HTERT RPE-1 (cell line): ENCODE data around the gene CDC42BPB.

Experiments
- in situ Hi-C: fragments of 300-500 bp; cut with MboI; formaldehyde crosslinking; loops from 4 replicates; pipeline ENCODE4 v1.14.3; 2020; ENCODE audit warnings: low sequenced_read_pairs

Gene CDC42BPB

GRCh38 chr14:103074729-103075367 is 17.5 kb upstream of the CDC42BPB start:
- in situ Hi-C loops: no loop called here

DNA sequence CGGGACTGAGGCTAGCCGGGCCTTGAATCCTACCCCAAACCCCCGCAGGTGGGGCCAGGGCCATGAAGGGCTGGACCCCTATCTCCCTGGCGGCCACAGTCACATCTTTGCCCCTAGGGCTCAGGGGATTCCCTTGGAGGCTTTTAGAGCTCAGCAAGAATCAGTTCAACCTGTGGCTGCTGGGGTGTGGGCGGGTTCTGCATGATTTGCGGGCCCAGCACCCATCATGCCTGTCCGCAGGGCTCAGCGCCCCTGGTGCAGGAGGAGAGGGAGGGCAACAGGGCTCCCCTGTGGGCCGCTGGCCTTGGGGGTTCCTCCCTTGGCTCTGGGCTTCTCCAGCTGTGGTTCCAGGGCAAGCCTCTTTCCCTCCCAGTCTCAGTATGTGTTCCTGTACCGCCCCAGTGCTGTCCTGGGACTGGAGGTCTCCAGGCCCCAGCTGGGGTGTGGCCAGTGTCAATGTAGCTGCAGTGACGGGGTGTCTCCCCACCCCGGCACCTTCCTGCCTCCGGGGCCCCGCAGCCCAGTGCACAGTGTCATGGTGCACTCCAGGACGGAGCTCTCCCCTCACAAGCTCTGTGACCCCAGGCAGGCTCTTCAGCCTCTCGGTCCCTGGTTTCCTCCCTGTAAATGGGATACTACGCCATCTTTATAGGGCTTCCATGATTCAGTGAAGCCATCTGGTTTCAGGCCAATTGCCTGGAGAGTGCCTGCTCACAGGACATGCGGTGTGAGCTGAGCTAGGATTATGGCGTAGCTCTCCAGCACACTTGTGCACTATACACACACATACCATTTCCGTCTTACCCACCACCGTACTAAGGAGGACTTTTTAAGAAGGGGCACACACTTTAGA is 16.8 kb upstream of the CDC42BPB start:
- in situ Hi-C loops: no loop called here

DNA sequence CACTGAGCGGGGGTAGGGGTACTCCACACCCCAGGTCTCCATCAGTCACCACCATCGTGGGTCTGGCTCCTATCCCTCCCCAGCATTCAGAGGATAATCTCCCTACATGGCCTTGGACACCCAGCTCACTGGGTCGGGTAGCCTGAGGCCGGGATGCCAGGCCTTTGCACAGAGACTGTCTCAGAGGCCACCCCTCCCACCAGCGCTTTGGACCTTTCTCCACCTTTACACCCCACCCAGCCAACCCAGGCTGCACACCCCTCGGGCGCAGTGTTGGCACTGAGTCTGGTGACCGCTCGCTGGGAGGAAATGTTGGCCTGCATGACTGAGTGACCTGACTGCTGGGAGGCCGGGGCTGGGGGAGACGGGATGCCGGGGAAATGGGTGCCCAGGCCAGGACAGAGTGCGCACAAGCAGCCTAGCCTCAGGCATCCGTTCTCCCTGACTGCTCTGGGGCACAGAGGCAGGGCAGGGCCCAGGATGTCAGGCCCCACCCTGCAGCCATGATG is 16.1 kb upstream of the CDC42BPB start:
- in situ Hi-C loops: no loop called here

DNA sequence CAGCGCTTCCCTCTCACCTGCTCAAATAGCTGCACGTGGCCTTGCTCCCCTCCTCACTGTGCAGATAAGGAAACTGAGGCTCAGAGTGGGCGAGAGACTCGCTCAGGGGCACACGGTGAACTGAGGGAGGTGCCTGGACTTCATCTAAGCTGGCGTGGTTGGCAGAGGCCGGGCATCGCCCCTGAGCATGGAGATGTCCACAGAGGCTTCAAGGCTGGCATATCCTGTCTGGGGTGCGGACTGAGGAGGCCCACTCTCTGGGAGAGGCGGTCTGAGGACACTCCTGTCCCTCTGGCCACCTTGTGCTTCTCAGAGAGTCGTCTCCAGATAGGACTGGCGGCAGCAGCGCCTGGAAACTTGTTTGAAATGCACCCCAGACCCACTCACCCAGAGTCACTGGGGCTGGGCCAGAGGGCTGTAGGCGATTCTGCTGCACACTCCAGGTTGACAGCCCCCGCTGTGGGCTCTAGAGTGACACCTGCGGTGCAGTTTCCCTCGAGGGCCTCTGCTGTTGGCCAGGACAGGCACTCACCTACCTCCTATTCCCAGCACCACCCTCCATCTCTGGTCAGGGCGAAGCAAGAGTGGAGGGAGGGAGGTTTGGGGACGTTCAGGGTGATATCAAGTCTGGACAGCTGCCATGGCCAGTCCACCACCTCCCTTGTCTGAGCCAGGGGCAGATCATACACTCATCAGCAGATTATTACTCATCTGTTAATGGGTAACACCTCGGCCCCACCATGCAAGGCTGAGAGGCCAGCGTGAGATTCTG is 15.4 kb upstream of the CDC42BPB start:
- in situ Hi-C loops: no loop called here

DNA sequence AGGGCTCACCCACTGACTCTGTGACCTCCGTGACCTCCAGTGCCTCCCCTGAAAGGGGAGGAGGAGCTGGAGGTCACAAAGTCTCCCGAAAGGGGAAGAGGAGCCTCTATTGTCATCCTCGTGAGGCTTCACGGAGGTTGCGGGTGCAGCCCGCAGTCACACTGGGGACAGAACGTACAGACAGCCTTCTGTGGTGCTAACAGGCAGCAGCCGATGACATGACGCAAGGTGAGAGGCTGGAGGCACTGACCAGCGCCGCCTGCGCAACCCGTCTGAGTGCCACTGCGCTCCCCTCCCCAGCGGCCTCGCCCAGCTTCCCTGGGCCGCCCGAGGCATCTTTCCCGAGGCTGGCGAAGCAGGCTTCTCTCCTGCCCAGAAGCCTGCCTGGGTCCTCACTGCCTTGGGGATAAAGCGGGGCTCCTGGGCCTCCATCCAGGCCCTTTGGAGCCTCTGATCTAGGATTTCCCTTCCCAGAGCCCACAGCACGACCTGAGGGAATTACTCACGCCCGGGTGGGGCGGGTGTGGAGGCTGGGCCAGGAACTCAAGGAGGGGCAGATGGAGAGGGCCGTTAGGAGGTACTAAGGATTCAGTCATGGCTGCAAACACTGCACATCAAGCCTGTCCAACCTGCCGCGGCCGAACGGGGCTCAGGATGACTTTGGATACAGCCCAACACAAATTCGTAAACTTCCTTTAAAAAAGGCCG is 14.3 kb upstream of the CDC42BPB start:
- in situ Hi-C loops: no loop called here

DNA sequence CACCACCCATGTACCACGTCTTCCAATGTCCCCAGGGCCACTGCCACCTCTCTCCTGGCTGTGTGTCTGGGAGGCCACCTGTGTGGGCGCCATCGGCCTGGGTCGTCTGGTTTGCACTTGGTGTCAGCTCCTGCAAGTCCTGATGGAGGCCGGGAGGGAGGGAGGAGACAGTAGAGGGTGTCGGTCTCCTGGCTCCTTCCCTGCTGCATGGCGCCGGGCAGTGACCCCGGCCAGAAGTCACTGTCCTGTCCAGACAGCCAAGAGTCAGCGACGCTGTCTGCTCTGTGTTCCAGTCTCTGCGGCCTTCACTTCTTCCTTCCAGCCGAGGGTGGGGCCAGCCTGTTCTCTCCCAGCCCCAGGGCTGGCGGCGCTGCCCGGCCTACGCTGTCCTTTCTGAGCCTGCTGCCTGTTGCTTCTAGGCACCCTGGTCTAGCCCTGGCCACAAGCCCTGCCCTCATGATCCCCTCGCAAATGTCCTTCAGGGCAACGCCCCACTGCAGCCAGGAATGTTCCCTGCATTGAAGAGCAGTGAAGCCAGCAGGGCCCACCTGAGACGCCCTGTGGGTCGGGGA is 13.7 kb upstream of the CDC42BPB start:
- in situ Hi-C loops: no loop called here

DNA sequence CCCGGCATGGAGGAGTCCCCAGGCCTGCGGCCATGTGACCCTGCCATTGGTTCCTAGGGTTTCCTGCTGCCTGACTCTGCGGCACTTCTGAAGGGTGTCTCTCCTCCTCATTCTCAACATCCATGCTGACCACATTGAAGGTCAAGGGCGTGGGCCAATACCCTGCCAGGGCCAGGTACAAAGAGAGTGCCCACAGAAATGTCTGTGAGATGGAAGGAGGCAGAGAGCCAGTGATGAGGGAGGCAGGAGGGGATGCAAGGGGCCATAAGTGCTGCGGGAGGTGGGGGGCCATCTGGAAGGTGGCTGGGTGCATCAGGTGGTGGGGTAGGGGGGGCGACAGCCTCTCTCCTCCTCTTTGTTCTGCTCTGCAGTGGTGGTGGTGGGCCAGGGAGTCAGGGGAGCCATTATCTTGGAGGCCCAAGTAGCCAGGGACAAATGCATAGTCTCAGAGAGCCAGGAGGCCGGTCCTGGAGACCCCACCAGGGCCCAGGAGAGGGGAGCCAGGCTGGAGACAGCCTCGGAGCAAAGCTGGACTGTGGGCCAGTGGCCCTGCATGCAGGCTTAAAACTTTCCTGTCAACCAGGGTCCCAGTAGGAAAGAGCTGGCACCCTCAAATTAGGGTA is 13.0 kb upstream of the CDC42BPB start:
- in situ Hi-C loops: no loop called here

DNA sequence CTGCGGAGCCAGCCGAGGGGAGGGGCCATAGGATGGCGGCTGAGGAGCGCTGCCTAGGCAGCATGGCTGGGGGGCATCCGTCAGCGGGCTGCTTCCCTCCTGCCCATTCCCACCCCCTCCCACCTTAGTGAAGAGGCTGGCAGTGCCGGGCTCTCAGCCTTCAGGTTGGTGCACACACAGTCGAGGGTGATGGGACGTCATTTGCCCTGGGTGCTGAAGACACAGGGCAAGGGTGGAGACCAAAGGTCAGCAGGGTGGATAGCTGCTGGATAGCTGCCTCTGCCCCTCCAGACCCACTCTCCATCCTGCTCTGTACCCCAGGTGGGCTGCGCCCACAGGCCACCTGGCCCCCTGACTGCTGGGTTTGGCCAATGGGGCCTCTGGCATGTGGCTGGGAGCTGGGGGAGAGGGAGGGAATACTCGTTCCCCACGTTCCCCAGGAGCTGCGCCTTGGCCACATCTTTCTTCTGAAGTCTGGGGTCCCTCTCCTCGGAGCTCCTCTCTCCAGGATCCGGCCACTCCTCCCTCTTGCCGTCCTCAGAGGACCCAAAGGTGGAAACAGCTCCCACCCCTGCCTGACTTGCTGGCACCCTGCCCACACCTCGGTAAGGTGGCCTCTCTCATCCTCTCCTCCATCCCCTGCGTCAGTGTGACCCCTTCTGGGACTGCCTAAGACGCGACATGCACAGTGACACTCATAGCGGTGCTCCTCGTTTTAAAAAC is 11.2 kb upstream of the CDC42BPB start:
- in situ Hi-C loops: no loop called here

DNA sequence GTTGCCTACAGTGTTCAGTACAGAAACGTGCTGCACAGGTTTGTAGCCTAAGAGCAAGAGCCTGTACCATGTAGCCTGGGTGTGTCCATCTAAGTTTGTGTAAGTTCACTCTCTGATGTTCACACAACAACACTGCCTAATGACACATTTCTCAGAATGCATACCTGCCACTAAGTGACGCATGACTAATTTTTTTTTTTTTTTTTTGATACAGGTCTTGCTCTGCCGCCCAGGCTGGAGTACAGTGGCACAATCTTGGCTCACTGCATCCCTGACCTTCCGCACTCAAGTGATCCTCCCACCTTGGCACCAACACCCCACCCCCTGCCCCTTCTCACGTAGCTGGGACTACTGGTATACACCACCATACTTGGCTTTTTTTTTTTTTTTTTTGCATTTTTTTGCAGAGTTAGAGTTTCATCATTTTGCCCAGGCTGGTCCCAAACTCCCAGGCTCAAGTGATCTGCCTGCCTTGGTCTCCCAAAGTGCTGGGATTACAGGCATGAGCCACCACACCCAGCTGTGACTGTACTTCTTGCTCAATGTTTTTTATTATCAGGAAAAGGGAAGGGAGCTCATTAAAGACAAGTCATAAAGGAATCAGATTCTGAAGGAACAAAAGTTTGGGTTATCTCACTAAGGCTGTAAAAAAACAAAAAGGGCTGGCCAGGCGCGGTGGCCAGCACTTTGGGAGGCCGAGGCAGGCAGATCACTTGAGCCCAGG is 10.0 kb upstream of the CDC42BPB start:
- in situ Hi-C loops: no loop called here

GRCh38 chr14:103066399-103066798 is 9.1 kb upstream of the CDC42BPB start:
- in situ Hi-C loops: no loop called here

DNA sequence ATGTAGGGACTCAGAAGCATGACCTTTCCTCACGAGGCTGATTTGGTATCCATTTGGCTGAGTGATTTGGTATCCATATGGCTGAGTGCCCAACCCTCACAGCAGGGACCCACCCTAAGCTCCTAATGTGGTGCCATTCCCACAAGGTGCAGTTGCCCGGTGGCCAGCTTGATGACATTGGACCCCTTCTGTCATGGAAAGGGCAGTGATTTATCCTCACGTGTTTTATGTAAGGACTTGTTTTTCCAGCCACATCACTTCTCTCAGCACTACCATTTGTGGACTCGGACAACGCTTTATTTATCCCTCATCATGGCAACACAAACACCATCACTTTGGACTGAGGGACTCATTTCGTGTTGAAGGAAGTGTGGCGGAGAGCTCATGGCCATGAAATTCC is 8.5 kb upstream of the CDC42BPB start:
- in situ Hi-C loops: no loop called here

GRCh38 chr14:103064978-103065377 is 7.6 kb upstream of the CDC42BPB start:
- in situ Hi-C loops: no loop called here

DNA sequence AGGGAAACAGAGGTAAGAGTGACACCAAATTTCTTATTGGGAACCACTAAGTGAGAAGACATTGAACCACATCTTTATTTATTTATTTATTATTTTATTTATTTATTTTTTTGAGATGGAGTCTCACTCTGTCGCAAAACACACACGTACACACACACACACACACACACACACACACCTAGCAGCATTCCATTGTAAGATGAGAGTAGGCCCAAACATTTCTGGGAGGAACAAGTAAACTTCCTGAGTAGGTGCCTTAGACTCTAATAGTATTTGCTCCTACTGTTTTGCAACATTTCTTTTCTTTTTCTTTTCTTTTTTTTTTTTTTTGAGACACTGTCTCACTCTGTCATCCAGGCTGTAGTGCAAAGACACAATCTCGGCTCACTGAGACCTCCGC is 7.1 kb upstream of the CDC42BPB start:
- in situ Hi-C loops: no loop called here

- in situ Hi-C loops: no loop called here
Measured at GRCh38 chr14:103061482-103061976, 4.2 kb upstream of the CDC42BPB start.

GRCh38 chr14:103059556-103059955 is 2.2 kb upstream of the CDC42BPB start:
- in situ Hi-C loops: no loop called here

DNA sequence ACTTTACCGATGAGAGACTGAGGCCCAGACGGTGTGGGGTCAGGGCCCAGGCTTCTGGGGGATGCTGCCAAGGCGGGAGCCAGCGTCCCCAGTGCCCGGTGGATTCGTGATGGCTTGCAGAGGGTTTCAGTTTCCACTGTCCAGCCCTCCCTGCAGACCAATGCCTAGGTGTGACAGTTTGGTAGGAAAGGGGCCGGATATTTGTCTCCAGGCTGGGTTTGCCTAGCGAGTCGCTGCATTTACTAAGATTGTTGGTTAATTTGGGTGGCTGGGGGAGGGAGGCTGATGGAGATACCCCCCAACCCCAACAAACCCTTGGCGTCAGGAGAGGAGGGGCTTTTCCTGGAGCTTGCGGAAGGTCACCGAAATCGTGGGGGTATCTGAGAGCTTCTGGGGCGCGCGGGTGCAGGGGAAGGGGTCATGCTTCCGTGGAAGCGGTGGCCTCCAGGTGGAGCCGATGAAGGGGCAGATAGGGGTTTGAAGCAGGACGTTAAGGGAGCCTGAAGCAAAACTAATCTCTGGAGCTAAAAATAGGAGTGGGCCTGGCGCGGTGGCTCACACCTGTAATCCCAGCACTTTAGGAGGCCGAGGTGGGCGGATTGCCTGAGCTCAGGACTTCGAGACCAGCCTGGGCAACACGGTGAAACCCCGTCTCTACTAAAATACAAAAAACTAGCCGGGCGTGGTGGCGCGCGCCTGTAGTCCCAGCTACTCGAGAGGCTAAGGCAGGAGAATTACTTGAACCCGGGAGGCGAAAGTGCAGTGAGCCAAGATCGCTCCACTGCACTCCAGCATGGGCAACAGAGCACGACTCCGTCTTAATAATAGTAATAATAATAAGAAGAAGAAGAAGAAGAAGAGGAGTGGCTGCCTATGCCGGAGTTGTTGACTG is 1.1 kb upstream of the CDC42BPB start:
- in situ Hi-C loops: no loop called here

DNA sequence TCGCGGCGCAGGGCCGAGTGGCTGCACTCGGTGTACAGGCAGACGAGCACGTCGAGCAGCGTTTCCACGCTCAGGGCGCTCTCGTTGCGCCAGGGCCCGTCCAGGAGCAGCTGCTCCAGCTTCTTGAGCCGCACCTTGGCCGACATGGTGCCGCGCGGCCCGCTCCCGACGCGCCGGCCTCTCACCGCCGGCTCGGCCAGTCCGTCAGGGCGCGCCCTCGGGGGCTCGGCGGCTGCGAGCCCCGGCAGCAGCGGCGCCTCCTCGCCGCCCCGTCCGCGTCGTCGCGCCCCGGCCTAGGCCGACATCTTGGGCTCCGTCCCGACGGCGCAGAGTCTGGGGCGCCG is 349 bp downstream of the CDC42BPB start:
- in situ Hi-C loops: no loop called here
